ENCODE results near the gene MPHOSPH9. TPM values are rescaled to one million over a fixed set of nuclear protein-coding genes. Genes with fewer than 3 reads are reported as not detected.

Gene MPHOSPH9
- total RNA-seq, 1 experiment from 2014 or later = 72.3 TPM

DNA sequence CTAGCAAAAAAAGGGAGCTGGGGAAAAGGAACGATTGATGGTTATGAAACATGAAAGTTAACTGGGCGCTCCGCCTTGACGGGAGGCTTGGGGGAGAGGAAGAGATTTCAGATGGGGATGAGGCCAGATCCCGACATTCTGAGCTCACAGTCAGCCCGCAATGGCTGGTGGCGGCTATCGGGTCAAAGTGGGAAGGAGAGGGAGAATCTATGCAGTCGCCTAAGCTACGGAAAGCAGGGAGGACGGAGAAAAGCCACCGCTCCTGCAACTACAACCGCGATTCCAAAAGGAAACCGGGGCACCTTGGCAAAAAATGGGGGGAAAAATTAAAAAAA is 502 bp downstream of the MPHOSPH9 start:
- intact Hi-C loops (cut with micrococcal nuclease; ENCODE audit: unreplicated experiment) = loop anchor here (10.0 kb wide), 1 partner anchor 248 kb away; the partner anchor contains the start of gene ARL6IP4
- peaks cover 3% of the 10 kb centered on the region; the same call in 1 of the 2 replicates for H3K36me3 ChIP-seq (ENCODE audit: control insufficient read depth, insufficient read depth, low read length)
- CTCF ChIA-PET = no interaction called here
- POLR2A ChIA-PET = interaction anchor here (0.6 to 1.4 kb wide), 5 partner anchors 10 to 214 kb away, joined by 3 to 10 read pairs (median 5); no protein-coding TSS in a partner anchor
- ATAC-seq (peak; percentile 20), DNase-seq (ENCODE audit: low read depth, low spot score) (no peak)
- peak overlapping the region; percentile 94 for H3K27ac ChIP-seq (ENCODE audit: low read length)
- no peaks in the 10 kb centered on the region for H3K27me3 ChIP-seq (ENCODE audit: control insufficient read depth, insufficient read depth, low read length)
- peaks cover 30% of the 10 kb centered on the region for H3K4me1 ChIP-seq (ENCODE audit: control insufficient read depth, insufficient read depth, low read length)
- H3K4me3 ChIP-seq (ENCODE audit: low read depth in 2 of 2, low read length in 2 of 2) = peak overlapping the region; percentile 67 to 78
- TF ChIP-seq POLR2AphosphoS5 (IDR thresholded peaks at IDR 0.05; ENCODE audit: low read depth, low read length) = no peak
- in situ Hi-C loops (cut with HindIII; ENCODE audit: low pct_unique_long_range_greater_than_20kb, low sequenced_read_pairs) = no loop called here
- H3K9me3 ChIP-seq (ENCODE audit: control insufficient read depth, insufficient read depth, low read depth, low read length) = no peaks in the 10 kb centered on the region
- TSS peak; percentile 68 for BruUV-seq (replicated peaks)

DNA sequence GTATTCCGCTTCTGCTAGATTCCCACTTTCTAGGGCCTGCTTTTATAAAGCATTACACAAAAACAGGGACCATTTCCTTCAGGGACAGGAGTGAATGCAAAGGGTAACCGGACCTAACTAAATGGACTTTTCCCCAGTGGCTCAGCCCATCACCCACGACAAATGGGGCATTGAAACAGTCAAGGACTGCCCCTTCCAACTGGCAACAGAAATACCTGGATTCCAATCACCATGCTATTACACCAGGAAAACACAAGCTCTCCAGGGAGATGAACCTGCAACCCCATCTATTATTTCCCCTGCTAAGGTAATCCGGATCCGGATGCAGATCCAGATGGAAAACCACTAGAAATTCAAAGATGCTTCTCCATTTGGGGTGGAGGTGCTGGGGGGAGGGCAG is 1.0 kb downstream of the MPHOSPH9 start:
- ChIA-PET CTCF (no interaction called here), POLR2A (interaction anchor here (0.6 to 0.7 kb wide), 2 partner anchors 11 to 610 kb away, joined by 3 to 5 read pairs; no protein-coding TSS in a partner anchor)
- Histone ChIP-seq H3K27ac (ENCODE audit: low read length) (peak overlapping the region; percentile 94), H3K9me3 (ENCODE audit: control insufficient read depth, insufficient read depth, low read depth, low read length) (no peaks in the 10 kb centered on the region), H3K27me3 (ENCODE audit: control insufficient read depth, insufficient read depth, low read length) (no peaks in the 10 kb centered on the region), H3K4me1 (ENCODE audit: control insufficient read depth, insufficient read depth, low read length) (peaks cover 30% of the 10 kb centered on the region), H3K36me3 (ENCODE audit: control insufficient read depth, insufficient read depth, low read length) (peaks cover 8% of the 10 kb centered on the region), H3K4me3 (ENCODE audit: low read depth in 2 of 2, low read length in 2 of 2) (peak overlapping the region; percentile 67 to 78)
- TF ChIP-seq POLR2AphosphoS5 (IDR thresholded peaks at IDR 0.05; ENCODE audit: low read depth, low read length) (no peak), SIN3A (IDR thresholded peaks at IDR 0.05; ENCODE audit: borderline replicate concordance, insufficient read depth, low read depth, low read length) (no peak), TCF7L2 (IDR thresholded peaks at IDR 0.05; ENCODE audit: low read depth, low read length) (no peak)
- TF ChIP-seq, protein P1, sequence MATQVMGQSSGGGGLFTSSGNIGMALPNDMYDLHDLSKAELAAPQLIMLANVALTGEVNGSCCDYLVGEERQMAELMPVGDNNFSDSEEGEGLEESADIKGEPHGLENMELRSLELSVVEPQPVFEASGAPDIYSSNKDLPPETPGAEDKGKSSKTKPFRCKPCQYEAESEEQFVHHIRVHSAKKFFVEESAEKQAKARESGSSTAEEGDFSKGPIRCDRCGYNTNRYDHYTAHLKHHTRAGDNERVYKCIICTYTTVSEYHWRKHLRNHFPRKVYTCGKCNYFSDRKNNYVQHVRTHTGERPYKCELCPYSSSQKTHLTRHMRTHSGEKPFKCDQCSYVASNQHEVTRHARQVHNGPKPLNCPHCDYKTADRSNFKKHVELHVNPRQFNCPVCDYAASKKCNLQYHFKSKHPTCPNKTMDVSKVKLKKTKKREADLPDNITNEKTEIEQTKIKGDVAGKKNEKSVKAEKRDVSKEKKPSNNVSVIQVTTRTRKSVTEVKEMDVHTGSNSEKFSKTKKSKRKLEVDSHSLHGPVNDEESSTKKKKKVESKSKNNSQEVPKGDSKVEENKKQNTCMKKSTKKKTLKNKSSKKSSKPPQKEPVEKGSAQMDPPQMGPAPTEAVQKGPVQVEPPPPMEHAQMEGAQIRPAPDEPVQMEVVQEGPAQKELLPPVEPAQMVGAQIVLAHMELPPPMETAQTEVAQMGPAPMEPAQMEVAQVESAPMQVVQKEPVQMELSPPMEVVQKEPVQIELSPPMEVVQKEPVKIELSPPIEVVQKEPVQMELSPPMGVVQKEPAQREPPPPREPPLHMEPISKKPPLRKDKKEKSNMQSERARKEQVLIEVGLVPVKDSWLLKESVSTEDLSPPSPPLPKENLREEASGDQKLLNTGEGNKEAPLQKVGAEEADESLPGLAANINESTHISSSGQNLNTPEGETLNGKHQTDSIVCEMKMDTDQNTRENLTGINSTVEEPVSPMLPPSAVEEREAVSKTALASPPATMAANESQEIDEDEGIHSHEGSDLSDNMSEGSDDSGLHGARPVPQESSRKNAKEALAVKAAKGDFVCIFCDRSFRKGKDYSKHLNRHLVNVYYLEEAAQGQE (IDR thresholded peaks at IDR 0.05; ENCODE audit: insufficient read depth in 1 of 2, low read depth in 2 of 2, low read length in 1 of 2) = no peak
- TF ChIP-seq, protein P2, sequence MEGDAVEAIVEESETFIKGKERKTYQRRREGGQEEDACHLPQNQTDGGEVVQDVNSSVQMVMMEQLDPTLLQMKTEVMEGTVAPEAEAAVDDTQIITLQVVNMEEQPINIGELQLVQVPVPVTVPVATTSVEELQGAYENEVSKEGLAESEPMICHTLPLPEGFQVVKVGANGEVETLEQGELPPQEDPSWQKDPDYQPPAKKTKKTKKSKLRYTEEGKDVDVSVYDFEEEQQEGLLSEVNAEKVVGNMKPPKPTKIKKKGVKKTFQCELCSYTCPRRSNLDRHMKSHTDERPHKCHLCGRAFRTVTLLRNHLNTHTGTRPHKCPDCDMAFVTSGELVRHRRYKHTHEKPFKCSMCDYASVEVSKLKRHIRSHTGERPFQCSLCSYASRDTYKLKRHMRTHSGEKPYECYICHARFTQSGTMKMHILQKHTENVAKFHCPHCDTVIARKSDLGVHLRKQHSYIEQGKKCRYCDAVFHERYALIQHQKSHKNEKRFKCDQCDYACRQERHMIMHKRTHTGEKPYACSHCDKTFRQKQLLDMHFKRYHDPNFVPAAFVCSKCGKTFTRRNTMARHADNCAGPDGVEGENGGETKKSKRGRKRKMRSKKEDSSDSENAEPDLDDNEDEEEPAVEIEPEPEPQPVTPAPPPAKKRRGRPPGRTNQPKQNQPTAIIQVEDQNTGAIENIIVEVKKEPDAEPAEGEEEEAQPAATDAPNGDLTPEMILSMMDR (IDR thresholded peaks at IDR 0.05) = no peak
- intact Hi-C loops (cut with micrococcal nuclease; ENCODE audit: unreplicated experiment) (loop anchor here (10.0 kb wide), 1 partner anchor 247 kb away; the partner anchor contains the start of gene ARL6IP4), in situ Hi-C loops (cut with HindIII; ENCODE audit: low pct_unique_long_range_greater_than_20kb, low sequenced_read_pairs) (no loop called here)
- no peak for ATAC-seq
- no TSS peak for BruUV-seq (replicated peaks)
- DNase-seq (ENCODE audit: low read depth, low spot score) = no peak

DNA sequence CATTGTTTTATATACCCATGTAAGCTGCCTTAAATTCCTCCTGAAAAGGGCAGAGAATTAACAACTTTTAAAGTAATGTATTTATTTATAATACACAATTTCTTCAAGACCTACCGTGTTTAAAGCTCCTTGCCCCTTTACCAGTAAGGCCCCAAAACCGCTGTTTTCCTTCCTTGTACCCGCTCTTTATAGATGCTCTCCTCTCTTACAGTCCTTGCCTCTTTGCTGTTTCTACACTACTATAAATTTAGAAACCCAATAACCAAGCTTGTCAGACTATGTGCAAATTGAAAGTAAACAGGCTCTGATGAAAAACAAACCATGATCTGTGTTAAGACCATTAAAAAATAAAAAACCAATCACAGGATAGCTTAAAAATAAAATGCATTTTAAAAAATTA is 3.9 kb downstream of the MPHOSPH9 start:
- Histone ChIP-seq H3K4me3 (ENCODE audit: low read depth in 2 of 2, low read length in 2 of 2) (no peak overlapping the region), H3K27ac (ENCODE audit: low read length) (peak overlapping the region; percentile 18), H3K4me1 (ENCODE audit: control insufficient read depth, insufficient read depth, low read length) (peaks cover 23% of the 10 kb centered on the region), H3K27me3 (ENCODE audit: control insufficient read depth, insufficient read depth, low read length) (no peaks in the 10 kb centered on the region), H3K36me3 (ENCODE audit: control insufficient read depth, insufficient read depth, low read length) (peaks cover 11% of the 10 kb centered on the region), H3K9me3 (ENCODE audit: control insufficient read depth, insufficient read depth, low read depth, low read length) (no peaks in the 10 kb centered on the region)
- CTCF ChIA-PET = no interaction called here
- ATAC-seq (no peak), DNase-seq (ENCODE audit: low read depth, low spot score) (no peak)
- in situ Hi-C loops (cut with HindIII; ENCODE audit: low pct_unique_long_range_greater_than_20kb, low sequenced_read_pairs) = no loop called here
- intact Hi-C loops (cut with micrococcal nuclease; ENCODE audit: unreplicated experiment) = no loop called here
- BruUV-seq (replicated peaks) = no TSS peak
- TF ChIP-seq, protein P2 (IDR thresholded peaks at IDR 0.05) = no peak
- no peak for TF ChIP-seq SIN3A (IDR thresholded peaks at IDR 0.05; ENCODE audit: borderline replicate concordance, insufficient read depth, low read depth, low read length)
- no peak for TF ChIP-seq POLR2AphosphoS5 (IDR thresholded peaks at IDR 0.05; ENCODE audit: low read depth, low read length)
- TF ChIP-seq, protein P1 (IDR thresholded peaks at IDR 0.05; ENCODE audit: insufficient read depth in 1 of 2, low read depth in 2 of 2, low read length in 1 of 2) = no peak
- no peak for TF ChIP-seq TCF7L2 (IDR thresholded peaks at IDR 0.05; ENCODE audit: low read depth, low read length)
- POLR2A ChIA-PET = interaction anchor here (0.5 kb wide), 1 partner anchor 18 kb away, joined by 11 read pairs; no protein-coding TSS in a partner anchor
